HG02840 (cell line): ENCODE measurements around the gene CPAMD8.
A peak's percentile ranks its signal among the peaks of the same experiment; 100 is the strongest.

ENCODE experiments used
- ATAC-seq: cut with Tn5 transposase; IDR thresholded peaks from one replicate; pipeline ENCODE4 v1.9.1; 2021; ENCODE audit warnings: mild to moderate bottlenecking, moderate library complexity, moderate number of reproducible peaks; ENCODE audit not compliant: unreplicated experiment, low FRiP score

CPAMD8 gene

DNA sequence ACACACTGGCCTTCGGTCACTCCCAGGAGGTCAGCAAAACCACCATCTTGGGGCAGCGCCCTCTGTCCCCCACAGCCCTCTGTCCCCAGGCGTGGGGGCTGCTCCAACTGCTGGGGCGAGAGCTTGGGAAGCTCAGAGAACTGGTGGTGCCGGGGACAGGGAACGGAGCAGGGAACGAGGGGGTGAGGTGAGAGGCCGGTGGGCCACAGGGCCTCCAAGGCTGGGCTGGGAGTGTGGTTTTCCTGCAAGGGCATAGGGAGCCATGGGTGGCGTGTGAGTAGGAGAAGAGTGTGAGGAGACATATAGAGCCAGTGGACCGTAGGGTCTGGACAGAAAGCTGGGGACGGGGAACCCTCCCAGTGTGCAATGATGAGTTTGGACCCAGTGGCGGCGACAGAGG, 103.7 kb downstream of the CPAMD8 start:
- ATAC-seq = no peak

- no peak for ATAC-seq
Observed at GRCh38 chr19:16922592-16922934, 104.0 kb downstream of the CPAMD8 start.

GRCh38 chr19:16921766-16922591, 104.6 kb downstream of the CPAMD8 start:
- ATAC-seq = no peak

- no peak for ATAC-seq
Observed at GRCh38 chr19:16920816-16921529, 105.6 kb downstream of the CPAMD8 start.

GRCh38 chr19:16919496-16919895, 107.1 kb downstream of the CPAMD8 start:
- ATAC-seq = no peak

DNA sequence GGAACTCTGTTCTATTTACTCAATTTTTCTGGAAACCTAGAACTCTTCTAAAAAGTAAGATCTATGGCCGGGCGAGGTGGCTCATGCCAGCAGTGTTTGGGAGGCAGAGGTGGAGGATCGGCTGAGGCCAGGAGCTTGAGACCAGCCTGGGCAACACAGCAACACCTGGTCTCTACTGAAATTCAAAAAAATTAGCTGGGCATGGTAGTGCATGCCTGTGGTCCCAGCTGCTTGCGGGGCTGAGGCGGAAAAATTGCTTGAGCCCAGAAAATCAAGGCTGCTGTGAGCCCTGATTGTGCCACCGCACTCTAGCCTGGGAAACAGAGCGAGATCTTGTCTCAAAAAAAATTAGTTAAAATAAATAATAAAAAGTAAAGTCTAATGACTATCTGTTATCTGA, 109.2 kb downstream of the CPAMD8 start:
- no peak for ATAC-seq

- no peak for ATAC-seq
Observed at GRCh38 chr19:16915734-16916133, 110.9 kb downstream of the CPAMD8 start.

DNA sequence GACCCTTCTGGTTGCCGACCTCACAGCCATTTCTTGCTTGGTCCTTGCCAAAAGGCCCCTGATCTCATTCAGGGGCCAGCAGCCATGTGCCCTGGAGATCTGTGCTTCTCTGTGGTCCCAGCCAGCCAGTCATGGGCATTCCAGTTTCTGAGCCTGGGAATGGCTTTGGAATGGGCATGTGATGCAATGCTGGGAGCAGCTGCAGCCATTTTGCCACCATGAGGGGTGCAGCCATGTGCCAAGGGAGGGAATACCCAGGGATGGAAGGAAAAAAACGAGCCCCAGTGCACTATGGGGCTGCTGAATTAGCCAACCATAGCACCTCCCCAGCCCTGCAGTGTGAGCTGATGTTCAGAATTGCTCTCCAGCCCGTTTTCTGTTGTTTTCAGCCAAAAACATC, 111.5 kb downstream of the CPAMD8 start:
- no peak for ATAC-seq

DNA sequence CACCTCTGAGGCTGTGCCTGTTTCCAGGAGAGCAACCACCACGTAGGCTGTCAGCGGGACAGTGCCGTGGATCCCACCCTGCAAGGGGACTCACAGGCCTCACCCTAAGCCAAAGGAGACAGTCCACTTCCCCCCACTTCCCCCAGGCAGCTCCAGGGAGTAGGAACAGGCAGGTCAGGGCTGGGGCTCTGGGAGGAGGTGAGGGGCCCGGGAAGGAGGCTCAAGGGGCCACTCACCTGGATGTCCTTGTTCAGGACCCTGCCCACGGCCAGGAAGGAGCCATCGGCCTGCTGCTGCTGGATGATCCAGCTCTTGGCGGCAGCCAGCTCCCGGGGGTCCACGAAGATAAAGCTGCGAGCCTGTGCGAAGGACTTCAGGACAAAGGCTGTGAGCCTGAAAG, 112.2 kb downstream of the CPAMD8 start:
- no peak for ATAC-seq

GRCh38 chr19:16912780-16913179, 113.8 kb downstream of the CPAMD8 start:
- ATAC-seq = no peak

GRCh38 chr19:16911046-16911445, 115.6 kb downstream of the CPAMD8 start:
- no peak for ATAC-seq

- ATAC-seq = no peak
Observed at GRCh38 chr19:16908759-16909158, 117.9 kb downstream of the CPAMD8 start.

DNA sequence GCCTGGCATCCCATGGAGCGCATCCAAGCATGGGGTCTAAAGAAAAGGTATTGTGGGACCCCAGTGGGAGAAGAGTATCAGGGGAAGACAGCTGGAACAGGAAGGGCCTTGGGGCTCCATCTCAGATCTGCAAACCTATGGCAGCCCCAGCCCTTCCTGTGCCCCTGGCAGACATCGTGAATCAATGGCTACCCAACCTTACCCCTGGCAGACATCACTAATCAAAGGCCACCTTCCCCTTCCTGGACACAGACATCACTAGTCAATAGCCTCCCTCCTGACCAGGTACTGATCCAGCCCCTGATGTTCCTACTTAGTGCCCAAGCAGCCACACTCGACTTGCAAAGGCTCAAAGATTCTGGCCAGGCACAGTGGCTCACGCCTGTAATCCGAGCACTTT, 122.0 kb downstream of the CPAMD8 start:
- ATAC-seq = no peak

DNA sequence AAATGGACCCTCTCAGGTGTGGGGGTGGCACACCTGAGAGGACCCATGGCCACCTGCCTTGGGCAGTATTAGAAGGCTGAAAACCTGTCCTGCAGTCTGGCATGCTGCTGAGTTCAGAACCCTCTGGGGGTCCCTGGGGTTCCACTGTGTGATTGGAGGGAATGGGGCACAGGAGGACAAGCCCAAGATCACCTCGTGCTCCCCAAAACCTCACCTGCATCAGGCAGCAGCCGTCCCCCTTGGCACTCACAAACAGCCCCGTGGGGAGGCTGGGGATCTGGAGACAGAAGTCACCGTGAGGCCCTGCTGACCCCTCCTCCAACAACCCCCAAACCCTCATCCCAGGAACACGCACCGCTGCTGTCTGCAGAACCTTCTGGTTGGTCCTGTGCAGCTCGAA, 123.3 kb downstream of the CPAMD8 start:
- no peak for ATAC-seq

- no peak for ATAC-seq
Observed at GRCh38 chr19:16902545-16902944, 124.1 kb downstream of the CPAMD8 start.

DNA sequence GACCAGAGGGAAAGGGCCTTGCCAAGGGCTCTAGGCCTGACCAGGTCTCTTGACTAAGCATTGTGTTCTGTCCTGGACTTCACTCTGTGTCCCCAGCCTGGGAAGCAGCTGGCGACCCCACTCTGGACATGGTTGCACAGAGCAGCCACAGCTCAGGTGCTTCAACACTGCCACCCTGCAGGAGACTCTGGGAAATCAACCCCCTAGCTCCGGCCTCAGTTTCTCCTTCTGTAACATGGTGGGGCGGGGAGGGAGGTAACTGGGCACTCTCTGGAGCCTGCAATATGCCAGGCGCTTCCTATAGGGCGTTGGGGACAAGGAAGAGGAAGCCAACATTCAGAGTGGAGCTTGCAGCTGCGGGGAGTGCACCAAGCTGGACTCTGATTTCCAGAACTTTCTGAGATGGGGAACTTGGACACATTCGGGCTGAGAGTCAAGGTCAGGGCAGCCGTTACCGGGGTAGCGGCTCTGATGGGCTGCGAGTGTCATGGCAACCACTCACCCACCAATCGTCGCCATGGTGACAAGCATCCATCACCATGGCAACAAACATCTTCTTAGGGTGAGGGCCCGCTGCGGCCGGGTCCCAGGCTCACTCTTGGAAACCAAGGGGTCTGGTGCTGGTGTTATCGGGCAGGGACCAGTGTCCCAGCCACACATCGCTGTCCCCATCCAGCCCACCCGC, 125.0 kb downstream of the CPAMD8 start:
- ATAC-seq = no peak

DNA sequence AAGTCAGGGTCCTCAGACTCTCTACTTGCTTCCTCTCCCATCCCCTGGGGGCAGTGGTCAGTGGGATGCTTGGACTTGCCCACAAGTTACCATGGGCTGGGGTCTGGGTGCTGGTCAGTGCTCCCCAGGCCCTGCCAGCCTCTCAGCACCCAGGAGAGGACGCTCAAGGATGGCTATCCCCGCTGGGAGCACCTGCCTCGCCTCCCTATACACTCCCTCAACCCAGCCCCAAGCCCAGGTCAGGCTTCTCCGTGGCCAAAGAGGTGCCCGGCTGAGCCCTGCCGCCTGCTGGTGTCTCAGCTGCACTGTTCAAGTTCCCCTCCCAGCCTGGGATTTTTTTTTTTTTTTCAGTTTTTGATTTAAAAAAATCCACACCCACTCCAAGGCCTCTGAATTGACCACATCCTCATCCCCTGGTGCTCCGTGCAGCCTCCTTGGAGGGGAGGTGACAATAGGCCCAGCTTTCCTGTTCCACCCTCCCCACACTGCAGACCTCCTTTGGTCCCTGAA, 127.0 kb downstream of the CPAMD8 start:
- no peak for ATAC-seq

- ATAC-seq = no peak
Observed at GRCh38 chr19:16898361-16899015, 128.1 kb downstream of the CPAMD8 start.

DNA sequence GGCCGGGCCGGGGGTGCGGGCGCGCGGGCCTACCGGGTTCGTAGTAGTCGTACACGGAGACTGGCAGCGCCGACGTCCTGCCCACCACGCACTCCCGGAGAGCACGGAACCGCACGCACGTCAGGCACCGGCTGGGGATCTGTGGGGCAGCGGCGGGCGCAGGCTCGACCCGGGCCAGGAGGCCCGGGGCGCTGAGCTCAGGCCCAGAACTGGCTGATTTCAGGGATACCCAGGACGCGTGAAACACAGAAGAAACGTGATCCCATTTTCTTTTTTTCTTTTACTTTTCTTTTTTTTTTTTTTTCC, 128.8 kb downstream of the CPAMD8 start:
- no peak for ATAC-seq

GRCh38 chr19:16897029-16897855, 129.4 kb downstream of the CPAMD8 start:
- ATAC-seq = peak; percentile 39
